GM23248 (cell line): Measurements from ENCODE around the gene ZNF70. TPM values are rescaled to one million over a fixed set of nuclear protein-coding genes. Genes with fewer than 3 reads are reported as not detected.

Experiments
- DNase-seq: peaks from one replicate; pipeline ENCODE4 v3.0.0-alpha.2; 2015
- H2AFZ ChIP-seq: fragments of 200-600 bp; sonication (generic); 2 replicates; pipeline ENCODE4 v1.6.1; 2016; ENCODE audit warnings: antibody characterized with exemption
- H3F3A ChIP-seq: fragments of 200-600 bp; sonication (generic); 2 replicates; pipeline ENCODE4 v1.6.1; 2016; ENCODE audit warnings: mild to moderate bottlenecking, antibody characterized with exemption, mixed run types; ENCODE audit not compliant: insufficient read depth
- H3K27ac ChIP-seq: fragments of 200-600 bp; sonication (generic); 2 replicates; pipeline ENCODE4 v1.5.1; 2016; ENCODE audit warnings: mild to moderate bottlenecking
- H3K27me3 ChIP-seq: fragments of 200-600 bp; sonication (generic); replicated peaks from 2 replicates; pipeline ENCODE4 v1.6.1; 2016; ENCODE audit warnings: mild to moderate bottlenecking; ENCODE audit not compliant: insufficient read depth
- H3K36me3 ChIP-seq: fragments of 200-600 bp; sonication (generic); 2 replicates; pipeline ENCODE4 v1.6.1; 2016; ENCODE audit warnings: low read depth, mild to moderate bottlenecking
- H3K4me1 ChIP-seq: fragments of 200-600 bp; sonication (generic); 2 replicates; pipeline ENCODE4 v1.6.1; 2016; ENCODE audit warnings: mild to moderate bottlenecking; ENCODE audit not compliant: insufficient read depth
- H3K4me2 ChIP-seq: fragments of 200-600 bp; sonication (generic); one replicate; pipeline ENCODE4 v1.6.1; 2016; ENCODE audit warnings: mild to moderate bottlenecking; ENCODE audit not compliant: unreplicated experiment
- H3K4me3 ChIP-seq: fragments of 200-600 bp; sonication (generic); 2 replicates; pipeline ENCODE4 v1.5.1; 2016; ENCODE audit warnings: mild to moderate bottlenecking
- H3K79me2 ChIP-seq: fragments of 200-600 bp; sonication (generic); 2 replicates; pipeline ENCODE4 v1.6.1; 2016; ENCODE audit warnings: mild to moderate bottlenecking; ENCODE audit not compliant: insufficient read depth
- H3K9ac ChIP-seq: fragments of 200-600 bp; sonication (generic); 2 replicates; pipeline ENCODE4 v1.6.1; 2016; ENCODE audit warnings: mild to moderate bottlenecking
- H3K9me2 ChIP-seq: fragments of 200-600 bp; sonication (generic); 2 replicates; pipeline ENCODE4 v1.6.1; 2016; ENCODE audit warnings: mixed run types, mild to moderate bottlenecking, moderate library complexity; ENCODE audit not compliant: insufficient read depth
- H3K9me3 ChIP-seq: fragments of 200-600 bp; sonication (generic); one replicate; pipeline ENCODE4 v1.6.1; 2017; ENCODE audit warnings: low read depth
- H4K20me1 ChIP-seq: fragments of 200-600 bp; sonication (generic); 2 replicates; pipeline ENCODE4 v1.6.0; 2016; ENCODE audit not compliant: insufficient read depth
- EZH2 ChIP-seq: fragments of 200-600 bp; sonication (generic); IDR thresholded peaks from 2 replicates; pipeline ENCODE4 v1.6.1; 2018; ENCODE audit warnings: antibody characterized with exemption, mild to moderate bottlenecking; ENCODE audit not compliant: insufficient read depth, poor library complexity, severe bottlenecking
- EZH2phosphoT487 ChIP-seq: fragments of 200-600 bp; sonication (generic); IDR thresholded peaks from 2 replicates; pipeline ENCODE4 v1.6.1; 2018; ENCODE audit warnings: antibody characterized with exemption, moderate library complexity, mild to moderate bottlenecking, low read depth; ENCODE audit not compliant: insufficient read depth
- WGBS, 2 experiments: methylation state at CpG; one replicate each; pipeline ENCODE4 v1.1.6; 2015 to 2017; ENCODE audit warnings: low lambda C conversion rate in 2 of 2, low coverage in 1 of 2; ENCODE audit errors: missing lambda C conversion rate in 2 of 2; 5-methylcytosine and 5-hydroxymethylcytosine counted together
- in situ Hi-C: fragments of 300-500 bp; cut with MboI; formaldehyde crosslinking; loops from 2 replicates; pipeline ENCODE4 v1.15.0; 2020
- polyA plus RNA-seq: library from polyadenylated mRNA; unstranded; fragments of >200 nt; fragmentation: Nextera tagmentation; extraction: Ambion mirVana; gene quantifications from 2 replicates; pipeline ENCODE4 v1.2.1, GENCODE V29; 2016
- total RNA-seq: library from RNA; depleted of rRNA; stranded (reverse); fragments of >200 nt; shearing (Covaris generic); gene quantifications from 2 replicates; pipeline ENCODE4 v1.2.3, GENCODE V29; 2014

The ZNF70 gene
- total and polyA plus RNA-seq, 2 experiments from 2014 or later = 1.0 to 2.5 TPM

DNA sequence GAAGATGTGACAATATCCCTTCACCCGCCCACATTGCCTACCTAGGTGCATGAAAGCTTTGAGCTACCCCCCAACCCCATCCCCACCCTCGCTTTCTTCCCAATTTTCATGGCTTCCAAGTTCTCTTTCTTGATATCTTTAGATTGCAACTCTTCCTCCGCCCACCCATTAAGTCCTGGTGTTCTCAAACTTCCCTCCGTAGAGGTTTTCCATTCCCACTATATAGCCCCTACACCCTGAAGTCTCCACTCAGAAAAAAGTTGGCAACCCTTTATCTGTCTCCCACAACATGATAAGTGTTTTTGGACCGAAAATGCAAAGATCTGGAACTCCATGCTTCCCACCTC is 572 bp downstream of the ZNF70 start:
- no peak overlapping the region for H3K27ac ChIP-seq
- 11 to 26% methylated on average over 5 of the region's 5 CpGs for WGBS, 2 experiments
- peak overlapping the region; percentile 89 for H2AFZ ChIP-seq
- no peaks in the 10 kb centered on the region for H4K20me1 ChIP-seq
- no peaks in the 10 kb centered on the region for H3K36me3 ChIP-seq
- in situ Hi-C loops = no loop called here
- no peak for DNase-seq
- peak overlapping the region; percentile 99 for H3K4me2 ChIP-seq
- 0 out of 2 replicates have a peak, but pooled peaks cover 7% of the 10 kb centered on the region for H3K4me1 ChIP-seq
- H3K9ac ChIP-seq = peak overlapping the region; percentile 89
- no peaks in the 10 kb centered on the region for H3K9me2 ChIP-seq
- no peak for TF ChIP-seq EZH2phosphoT487
- H3K9me3 ChIP-seq = no peaks in the 10 kb centered on the region
- H3K79me2 ChIP-seq = peaks cover 19% of the 10 kb centered on the region
- no peaks in the 10 kb centered on the region for H3K27me3 ChIP-seq
- 0 out of 2 replicates have a peak, but pooled peaks cover 5% of the 10 kb centered on the region for H3F3A ChIP-seq
- peak overlapping the region; percentile 94 for H3K4me3 ChIP-seq

DNA sequence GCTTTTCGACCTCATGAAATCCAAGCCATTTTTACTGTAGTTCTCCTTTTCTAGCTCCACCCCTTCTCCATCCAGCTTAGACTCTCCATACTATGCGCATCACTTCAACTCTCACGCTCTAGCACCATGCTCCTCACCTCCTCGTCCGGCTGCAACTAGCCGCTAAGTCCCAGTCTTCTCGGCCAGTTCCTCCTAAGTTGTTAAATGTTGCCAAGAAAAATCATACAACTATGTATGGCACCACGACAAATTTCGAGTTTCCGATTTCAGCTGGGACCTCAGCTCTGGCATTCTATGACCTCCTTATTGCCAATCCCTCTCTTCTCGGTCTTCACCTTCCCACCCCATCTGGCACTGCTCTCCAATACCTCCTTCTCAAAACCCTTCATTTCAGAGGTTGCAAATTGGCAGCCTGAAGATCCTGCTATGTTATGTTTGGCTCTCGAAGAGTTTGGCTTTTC is 1.0 kb downstream of the ZNF70 start:
- Histone ChIP-seq H3F3A (0 out of 2 replicates have a peak, but pooled peaks cover under 1% of the 10 kb centered on the region), H3K4me3 (peak overlapping the region; percentile 94), H3K79me2 (peaks cover 19% of the 10 kb centered on the region), H3K9me3 (no peaks in the 10 kb centered on the region), H3K27me3 (no peaks in the 10 kb centered on the region), H3K4me2 (peak overlapping the region; percentile 99), H3K4me1 (0 out of 2 replicates have a peak, but pooled peaks cover 7% of the 10 kb centered on the region), H2AFZ (peak overlapping the region; percentile 89), H3K27ac (no peak overlapping the region), H3K9me2 (no peaks in the 10 kb centered on the region), H3K36me3 (no peaks in the 10 kb centered on the region), H4K20me1 (no peaks in the 10 kb centered on the region), H3K9ac (no peak overlapping the region; the same call in 1 of the 2 replicates)
- in situ Hi-C loops = no loop called here
- WGBS, 2 experiments = 41 to 42% methylated on average over 12 of the region's 12 CpGs
- no peak for TF ChIP-seq EZH2phosphoT487
- no peak for TF ChIP-seq EZH2
- peak; percentile 22 for DNase-seq

DNA sequence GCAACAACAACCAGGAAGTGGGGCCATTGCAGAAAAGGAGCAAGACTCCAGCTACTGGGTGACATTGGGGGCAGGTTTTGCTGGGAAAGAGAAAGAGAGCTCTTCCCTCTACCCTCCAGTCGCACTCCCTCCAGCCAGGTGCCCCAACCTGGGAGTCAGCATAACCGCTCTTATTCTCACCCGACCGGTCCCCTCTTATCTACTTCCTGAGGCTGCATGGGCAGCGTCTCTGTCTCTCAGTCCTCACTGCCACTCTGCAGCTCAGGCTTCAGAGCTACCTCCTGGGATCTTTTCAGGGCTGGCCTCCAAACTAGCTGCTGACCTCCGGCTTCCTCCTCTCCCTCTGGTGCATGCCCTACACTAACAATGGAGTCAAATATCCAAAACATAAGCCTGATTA is 5.1 kb downstream of the ZNF70 start:
- Histone ChIP-seq H3K9ac (no peak overlapping the region), H3K27ac (no peak overlapping the region), H3K4me3 (no peak overlapping the region), H4K20me1 (no peaks in the 10 kb centered on the region), H3K79me2 (peaks cover 19% of the 10 kb centered on the region), H2AFZ (no peak overlapping the region), H3K9me2 (no peaks in the 10 kb centered on the region), H3K4me1 (0 out of 2 replicates have a peak, but pooled peaks cover 7% of the 10 kb centered on the region), H3K4me2 (no peak overlapping the region), H3K27me3 (no peaks in the 10 kb centered on the region), H3K9me3 (no peaks in the 10 kb centered on the region), H3F3A (no peaks in the 10 kb centered on the region), H3K36me3 (no peaks in the 10 kb centered on the region)
- in situ Hi-C loops = no loop called here
- TF ChIP-seq EZH2 = no peak
- TF ChIP-seq EZH2phosphoT487 = no peak
- no peak for DNase-seq
- 97 to 98% methylated on average over 6 of the region's 6 CpGs for WGBS, 2 experiments

DNA sequence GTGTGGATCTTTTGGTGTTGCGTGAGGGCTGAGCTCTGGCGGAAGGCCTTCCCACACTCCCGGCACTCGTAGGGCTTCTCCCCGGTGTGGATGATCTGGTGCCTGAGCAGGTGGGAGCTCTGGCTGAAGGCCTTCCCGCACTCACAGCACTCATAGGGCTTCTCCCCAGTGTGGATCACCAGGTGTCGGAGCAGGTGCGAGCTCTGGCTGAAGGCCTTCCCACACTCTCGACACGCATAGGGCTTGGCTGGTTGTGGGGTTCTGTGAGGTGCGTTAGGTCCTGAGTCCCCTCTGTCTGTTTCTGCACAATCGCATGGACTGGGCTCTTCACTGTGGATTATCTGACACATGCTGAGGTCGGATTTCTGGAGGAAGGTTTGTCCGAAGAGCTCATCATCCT is 6.4 kb downstream of the ZNF70 start:
- DNase-seq = no peak
- in situ Hi-C loops = no loop called here
- Histone ChIP-seq H4K20me1 (no peaks in the 10 kb centered on the region), H3K4me2 (no peak overlapping the region), H3K9ac (no peak overlapping the region), H3K36me3 (no peaks in the 10 kb centered on the region), H3K79me2 (peaks cover 8% of the 10 kb centered on the region; the same call in 1 of the 2 replicates), H3K4me3 (no peak overlapping the region), H3F3A (no peaks in the 10 kb centered on the region), H3K27ac (no peak overlapping the region), H3K27me3 (no peaks in the 10 kb centered on the region), H3K4me1 (no peaks in the 10 kb centered on the region), H3K9me2 (no peaks in the 10 kb centered on the region), H2AFZ (no peak overlapping the region), H3K9me3 (no peaks in the 10 kb centered on the region)
- WGBS, 2 experiments = 98 to 99% methylated on average over 14 of the region's 14 CpGs
- TF ChIP-seq EZH2phosphoT487 = no peak
- no peak for TF ChIP-seq EZH2

DNA sequence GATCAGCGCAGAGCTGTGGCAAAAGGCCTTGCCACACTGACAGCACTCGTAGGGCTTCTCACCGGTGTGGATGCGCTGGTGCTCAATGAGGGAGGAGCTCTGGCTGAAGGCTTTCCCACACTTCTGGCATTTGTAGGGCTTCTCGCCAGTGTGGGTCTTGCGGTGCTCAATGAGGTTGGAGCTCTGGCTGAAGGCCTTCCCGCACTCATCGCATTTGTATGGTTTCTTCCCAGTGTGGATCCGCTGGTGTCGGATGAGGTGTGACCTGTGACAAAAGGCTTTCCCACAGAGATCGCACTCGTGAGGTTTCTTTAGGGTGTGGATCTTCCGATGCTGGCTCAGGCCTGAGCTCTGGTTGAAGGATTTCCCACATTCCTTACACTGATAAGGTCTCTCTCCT is 6.9 kb downstream of the ZNF70 start:
- WGBS, 2 experiments = 93 to 94% methylated on average over 13 of the region's 13 CpGs
- no peak overlapping the region for H3K4me2 ChIP-seq

More for the DNA sequence above, 6.9 kb downstream of the ZNF70 start:
- Histone ChIP-seq H2AFZ (no peak overlapping the region), H3K9ac (no peak overlapping the region), H3K27me3 (no peaks in the 10 kb centered on the region), H4K20me1 (no peaks in the 10 kb centered on the region), H3K9me2 (no peaks in the 10 kb centered on the region), H3K9me3 (no peaks in the 10 kb centered on the region), H3F3A (no peaks in the 10 kb centered on the region), H3K27ac (no peak overlapping the region), H3K79me2 (peaks cover 7% of the 10 kb centered on the region; the same call in 1 of the 2 replicates), H3K4me3 (no peak overlapping the region), H3K4me1 (no peaks in the 10 kb centered on the region), H3K36me3 (no peaks in the 10 kb centered on the region)
- no peak for TF ChIP-seq EZH2phosphoT487
- no peak for TF ChIP-seq EZH2
- DNase-seq = no peak
- in situ Hi-C loops = no loop called here
